Activated T-cell treated with anti-CD3 and anti-CD28 coated beads for 1 hour (primary cell): Measurements from ENCODE around the gene TPI1.
"Not testable (repeated sequence)": the region's sequence is repeated elsewhere in the genome, so short reads cannot be mapped to it uniquely, and the experiment has no call there.

Experiments
- DNase-seq: peaks from one replicate; pipeline ENCODE4 v3.0.0-alpha.2; 2020; ENCODE audit warnings: low read depth

TPI1 gene

GRCh38 chr12:6894321-6894720 is 27.0 kb downstream of the TPI1 start:
- no peak for DNase-seq

- DNase-seq = no peak
Observed at GRCh38 chr12:6896846-6897435, 29.6 kb downstream of the TPI1 start.

GRCh38 chr12:6899427-6899826 is 32.1 kb downstream of the TPI1 start:
- DNase-seq = no peak

- DNase-seq = no peak
Observed at GRCh38 chr12:6899837-6900519, 32.6 kb downstream of the TPI1 start.

- no peak for DNase-seq
Observed at GRCh38 chr12:6902448-6902847, 35.1 kb downstream of the TPI1 start.

- no peak for DNase-seq
Observed at GRCh38 chr12:6903722-6904121, 36.4 kb downstream of the TPI1 start.

GRCh38 chr12:6904280-6905276 is 37.2 kb downstream of the TPI1 start, which contains the start of gene LRRC23:
Gene LRRC23 (plus strand): TSS chr12:6904822. CDS start chr12:6905634, 812 bp downstream.
- peak; percentile 95 for DNase-seq

GRCh38 chr12:6905414-6906040 is 38.2 kb downstream of the TPI1 start:
- no peak for DNase-seq

- not testable (repeated sequence) for DNase-seq
Observed at GRCh38 chr12:6908141-6908540, 40.8 kb downstream of the TPI1 start.

- no peak for DNase-seq
Observed at GRCh38 chr12:6909421-6910145, 42.3 kb downstream of the TPI1 start.

- no peak for DNase-seq
Observed at GRCh38 chr12:6912164-6912935, 45.0 kb downstream of the TPI1 start.

GRCh38 chr12:6914246-6914946 is 47.1 kb downstream of the TPI1 start, which contains the start of gene ENO2:
Gene ENO2 (plus strand): TSS chr12:6914580. CDS start chr12:6915833, 1,253 bp downstream.
- DNase-seq = peak; percentile 76

- DNase-seq = no peak
Observed at GRCh38 chr12:6914947-6915788, 47.8 kb downstream of the TPI1 start.

- no peak for DNase-seq
Observed at GRCh38 chr12:6915789-6916285, 48.5 kb downstream of the TPI1 start.

- DNase-seq = no peak
Observed at GRCh38 chr12:6916426-6917200, 49.3 kb downstream of the TPI1 start.

- no peak for DNase-seq
Observed at GRCh38 chr12:6917491-6918231, 50.3 kb downstream of the TPI1 start.

GRCh38 chr12:6919588-6919987 is 52.3 kb downstream of the TPI1 start:
- no peak for DNase-seq
